ENCODE data around the gene PALB2. TPM values are rescaled to one million over a fixed set of nuclear protein-coding genes. Genes with fewer than 3 reads are reported as not detected.

PALB2 gene
- total and polyA plus RNA-seq, 2 of the 13 experiments (the other 11 are each of a cell fraction or from before 2014, with no cell fraction given): 12.1 to 40.9 TPM

- TF ChIP-seq DZIP1 (CRISPR knock-in tag; IDR thresholded peaks at IDR 0.05): peak; percentile 84; the same call in 1 of the 2 replicates
- TF ChIP-seq ZNF280D (CRISPR knock-in tag; IDR thresholded peaks at IDR 0.05): no peak
- TF ChIP-seq TRAFD1 (CRISPR knock-in tag; IDR thresholded peaks at IDR 0.05; ENCODE audit: borderline replicate concordance): no peak
- TF ChIP-seq BRCA1 (CRISPR knock-in tag; IDR thresholded peaks at IDR 0.05): peak; percentile 79; the same call in 1 of the 2 replicates
- TF ChIP-seq IKZF5 (CRISPR knock-in tag; IDR thresholded peaks at IDR 0.05): peak; percentile 91
- TF ChIP-seq RBAK (CRISPR knock-in tag; IDR thresholded peaks at IDR 0.05): no peak
- TF ChIP-seq NBN (conservative IDR thresholded peaks at IDR 0.05): no peak
- TF ChIP-seq ZFP36L1 (CRISPR knock-in tag; IDR thresholded peaks at IDR 0.05): 0 out of 2 replicates have a peak, but pooled peaks have one; percentile 47
- peak; percentile 13 for TF ChIP-seq ZEB1 (IDR thresholded peaks at IDR 0.05; ENCODE audit: insufficient replicate concordance, low read depth)
- peak; percentile 96 for TF ChIP-seq ZSCAN5A (CRISPR knock-in tag; IDR thresholded peaks at IDR 0.05; ENCODE audit: borderline replicate concordance)
- peak; percentile 60; the same call in 1 of the 2 replicates for TF ChIP-seq ZNF431 (CRISPR knock-in tag; IDR thresholded peaks at IDR 0.05; ENCODE audit: borderline replicate concordance, low read depth)
- TF ChIP-seq MED13 (CRISPR knock-in tag; IDR thresholded peaks at IDR 0.05): peak; percentile 95
- TF ChIP-seq TSC22D2 (CRISPR knock-in tag; IDR thresholded peaks at IDR 0.05; ENCODE audit: borderline replicate concordance): peak; percentile 87; the same call in 1 of the 2 replicates
- TF ChIP-seq ZFP36L2 (CRISPR knock-in tag; IDR thresholded peaks at IDR 0.05): no peak
- TF ChIP-seq HNRNPUL1 (IDR thresholded peaks at IDR 0.05; ENCODE audit: low read depth, low read length): peak; percentile 84
- TF ChIP-seq SMYD3 (CRISPR knock-in tag; IDR thresholded peaks at IDR 0.05): no peak; the same call in 1 of the 2 replicates
- peak; percentile 96 for TF ChIP-seq ZSCAN21 (CRISPR knock-in tag; IDR thresholded peaks at IDR 0.05; ENCODE audit: borderline replicate concordance)
- TF ChIP-seq ZNF891 (CRISPR knock-in tag; IDR thresholded peaks at IDR 0.05): peak; percentile 97; the same call in 1 of the 2 replicates
These were observed 45.0 kb downstream of the PALB2 start, which contains the start of gene NDUFAB1 (continued) for GRCh38 chr16:23595951-23596720.

All from HepG2 (cell line).